HepG2 (cell line): ENCODE measurements around the gene RRP9. TPM values are rescaled to one million over a fixed set of nuclear protein-coding genes. Genes with fewer than 3 reads are reported as not detected.
A peak's percentile ranks its signal among the peaks of the same experiment; 100 is the strongest.

Source experiments
- ATF2 ChIP-seq: sonication (generic); formaldehyde crosslinking; IDR thresholded peaks from 2 replicates; pipeline ENCODE4 v1.4.0; 2020; ENCODE audit warnings: missing genetic modification reagents
- CEBPG ChIP-seq: IDR thresholded peaks from 2 replicates; pipeline ENCODE4 v1.6.1; 2016
- DMTF1 ChIP-seq: sonication (generic); formaldehyde crosslinking; IDR thresholded peaks from 2 replicates; pipeline ENCODE4 v1.4.0; 2020; ENCODE audit warnings: mild to moderate bottlenecking, missing genetic modification reagents
- FOXJ3 ChIP-seq: sonication (generic); formaldehyde crosslinking; IDR thresholded peaks from 2 replicates; pipeline ENCODE4 v1.4.0; 2020; ENCODE audit warnings: missing genetic modification reagents, mild to moderate bottlenecking, borderline replicate concordance
- GABPB1 ChIP-seq: IDR thresholded peaks from 2 replicates; pipeline ENCODE4 v1.6.1; 2016; ENCODE audit warnings: mild to moderate bottlenecking, missing genetic modification reagents, moderate library complexity, missing compliant biosample characterization
- GATAD2A ChIP-seq: IDR thresholded peaks from 2 replicates; pipeline ENCODE4 v1.6.1; 2016
- HOXA7 ChIP-seq: sonication (generic); formaldehyde crosslinking; IDR thresholded peaks from 2 replicates; pipeline ENCODE4 v1.8.1; 2022; ENCODE audit warnings: mild to moderate bottlenecking, missing genetic modification reagents, moderate library complexity
- RAD21 ChIP-seq: fragments of 450-650 bp; formaldehyde crosslinking; IDR thresholded peaks from 2 replicates; pipeline ENCODE4 v1.5.0; 2020; ENCODE audit warnings: mild to moderate bottlenecking
- THYN1 ChIP-seq: sonication (generic); formaldehyde crosslinking; IDR thresholded peaks from 2 replicates; pipeline ENCODE4 v1.8.1; 2023; ENCODE audit warnings: low read depth, mild to moderate bottlenecking, moderate library complexity, missing genetic modification reagents, borderline replicate concordance
- TIGD3 ChIP-seq: sonication (generic); formaldehyde crosslinking; IDR thresholded peaks from 2 replicates; pipeline ENCODE4 v1.5.1; 2020; ENCODE audit warnings: mild to moderate bottlenecking, missing genetic modification reagents, borderline replicate concordance
- U2AF1 ChIP-seq: fragments of 200-400 bp; formaldehyde crosslinking; optimal IDR thresholded peaks from 2 replicates; pipeline ENCODE3; 2017; ENCODE audit warnings: mild to moderate bottlenecking, low read depth, low read length
- ZC3H4 ChIP-seq: sonication (generic); formaldehyde crosslinking; IDR thresholded peaks from 2 replicates; pipeline ENCODE4 v1.4.0; 2020; ENCODE audit warnings: missing genetic modification reagents, borderline replicate concordance
- ZNF234 ChIP-seq: sonication (generic); formaldehyde crosslinking; conservative IDR thresholded peaks from 2 replicates; pipeline ENCODE4 v1.5.1; 2020; ENCODE audit warnings: mild to moderate bottlenecking, missing genetic modification reagents
- ZNF280D ChIP-seq: sonication (generic); formaldehyde crosslinking; IDR thresholded peaks from 2 replicates; pipeline ENCODE4 v1.5.1; 2020; ENCODE audit warnings: mild to moderate bottlenecking, missing genetic modification reagents
- ZNF503 ChIP-seq: sonication (generic); formaldehyde crosslinking; IDR thresholded peaks from 2 replicates; pipeline ENCODE4 v1.4.0; 2020; ENCODE audit warnings: missing genetic modification reagents
- ZNF512 ChIP-seq: sonication (generic); formaldehyde crosslinking; IDR thresholded peaks from 2 replicates; pipeline ENCODE4 v1.4.0; 2020; ENCODE audit warnings: mild to moderate bottlenecking, missing genetic modification reagents
- ZNF597 ChIP-seq: sonication (generic); formaldehyde crosslinking; IDR thresholded peaks from 2 replicates; pipeline ENCODE4 v1.5.0; 2020; ENCODE audit warnings: missing genetic modification reagents
- polyA plus RNA-seq, 8 experiments: library from polyadenylated mRNA; depleted of rRNA in 3 of 8; stranded (reverse) in 7 of 8; unstranded in 1 of 8; fragments of >200 nt; fragmentation: Illumina TruSeq in 4 of 8; extraction: Trizol in 4 of 8; gene quantifications; 2 replicates each; pipeline versions ENCODE4 v1.2.1 to v1.2.3, GENCODE V29; 2011 to 2016; ENCODE audit warnings: low read depth in 4 of 8, missing spikeins in 1 of 8, mixed read lengths in 1 of 8; ENCODE audit not compliant: insufficient read depth in 1 of 8
- total RNA-seq, 5 experiments: library from RNA; depleted of rRNA; stranded (reverse); fragments of >200 nt; fragmentation: Illumina TruSeq; extraction: Trizol; gene quantifications; 2 replicates each; pipeline ENCODE4 v1.2.3, GENCODE V29; 2016; ENCODE audit warnings: low read depth in 1 of 5

The RRP9 gene
- total and polyA plus RNA-seq, 2 of the 13 experiments (the other 11 are each of a cell fraction or from before 2014, with no cell fraction given) = 14.8 to 44.0 TPM

- TF ChIP-seq ZNF597 (CRISPR knock-in tag) (no peak), ZNF280D (CRISPR knock-in tag) (no peak), HOXA7 (no peak), ATF2 (CRISPR knock-in tag) (no peak), THYN1 (CRISPR knock-in tag) (no peak), GATAD2A (CRISPR knock-in tag) (0 out of 2 replicates have a peak, but pooled peaks have one; percentile 13), DMTF1 (CRISPR knock-in tag) (no peak), ZNF512 (no peak), ZC3H4 (no peak), CEBPG (peak; percentile 67), U2AF1 (no peak), FOXJ3 (CRISPR knock-in tag) (no peak), RAD21 (CRISPR knock-in tag) (no peak), GABPB1 (no peak), TIGD3 (CRISPR knock-in tag) (no peak), ZNF503 (CRISPR knock-in tag) (no peak), ZNF234 (CRISPR knock-in tag) (no peak)
Observed at GRCh38 chr3:51950899-51951298, 9.2 kb upstream of the RRP9 start (continued).
